AG04450 (cell line): ENCODE measurements around the gene FOXB2. TPM values are rescaled to one million over a fixed set of nuclear protein-coding genes. Genes with fewer than 3 reads are reported as not detected.

Source experiments
- CTCF ChIA-PET: fragments of 300-600, 350-600 bp; formaldehyde crosslinking; extraction: SDS; loops from one replicate; lab custom pipeline; 2022; ENCODE audit warnings: antibody characterized with exemption, inconsistent platforms; lab: Charles Lee
- POLR2A ChIA-PET: fragments of 350-600 bp; formaldehyde crosslinking; extraction: SDS; loops from one replicate; lab custom pipeline; 2021; ENCODE audit warnings: antibody characterized with exemption, inconsistent platforms; lab: Yijun Ruan, JAX
- DNase-seq: peaks from one replicate; pipeline ENCODE4 v3.0.0-alpha.2; 2011; ENCODE audit warnings: low read depth, low spot score
- H3K27ac ChIP-seq: one replicate; pipeline ENCODE4 v1.5.1; 2012; ENCODE audit warnings: low read depth, low read length, control low read depth
- H3K27me3 ChIP-seq: one replicate; pipeline ENCODE4 v1.6.0; 2012; ENCODE audit warnings: low read length; ENCODE audit not compliant: control insufficient read depth, insufficient read depth
- H3K4me3 ChIP-seq: 2 replicates; pipeline ENCODE4 v1.5.1; 2011; ENCODE audit warnings: mild to moderate bottlenecking, low read depth, low read length, control low read depth
- H3K9me3 ChIP-seq: 2 replicates; pipeline ENCODE4 v1.5.1; 2012; ENCODE audit warnings: low read length; ENCODE audit not compliant: control insufficient read depth, insufficient read depth
- CTCF ChIP-seq: IDR thresholded peaks from 2 replicates; pipeline ENCODE4 v1.5.1; 2011; ENCODE audit warnings: low read depth, low read length, control low read depth, inconsistent platforms
- polyA plus RNA-seq: library from polyadenylated mRNA; depleted of rRNA; stranded (reverse); fragments of >200 nt; gene quantifications from 2 replicates; pipeline ENCODE4 v1.2.3, GENCODE V29; 2011

The FOXB2 gene
- polyA plus RNA-seq, 1 experiment, result not detected

- ChIA-PET POLR2A (no interaction called here), CTCF (interaction anchor here (0.9 to 1.0 kb wide), 2 partner anchors 199 to 201 kb away, joined by 3 to 4 read pairs; no protein-coding TSS in a partner anchor)
These were observed 8.9 kb upstream of the FOXB2 start for GRCh38 chr9:77010527-77010926.

GRCh38 chr9:77011973-77012821, 7.3 kb upstream of the FOXB2 start:
- Histone ChIP-seq H3K27me3 (peaks cover 60% of the 10 kb centered on the region), H3K4me3 (peak overlapping the region; percentile 31), H3K9me3 (no peaks in the 10 kb centered on the region; the same call in 1 of the 2 replicates), H3K27ac (no peak overlapping the region)
- ChIA-PET CTCF (no interaction called here), POLR2A (no interaction called here)
- peak; percentile 71 for TF ChIP-seq CTCF
- no peak for DNase-seq

More at GRCh38 chr9:77010527-77010926, 8.9 kb upstream of the FOXB2 start:
- Histone ChIP-seq H3K27ac (no peak overlapping the region), H3K27me3 (peaks cover 43% of the 10 kb centered on the region), H3K9me3 (no peaks in the 10 kb centered on the region; the same call in 1 of the 2 replicates), H3K4me3 (no peak overlapping the region)
- TF ChIP-seq CTCF, result no peak
- DNase-seq, result no peak

- H3K9me3 ChIP-seq, result no peaks in the 10 kb centered on the region; the same call in 1 of the 2 replicates
- ChIA-PET POLR2A (no interaction called here), CTCF (interaction anchor here (1.2 kb wide), 1 partner anchor 149 kb away, joined by 3 read pairs; no protein-coding TSS in a partner anchor)
- TF ChIP-seq CTCF, result no peak
- H3K27ac ChIP-seq, result no peak overlapping the region
- peaks cover 71% of the 10 kb centered on the region for H3K27me3 ChIP-seq
- H3K4me3 ChIP-seq, result no peak overlapping the region
- DNase-seq, result no peak
These were observed 6.1 kb upstream of the FOXB2 start for GRCh38 chr9:77013206-77013931.

DNA sequence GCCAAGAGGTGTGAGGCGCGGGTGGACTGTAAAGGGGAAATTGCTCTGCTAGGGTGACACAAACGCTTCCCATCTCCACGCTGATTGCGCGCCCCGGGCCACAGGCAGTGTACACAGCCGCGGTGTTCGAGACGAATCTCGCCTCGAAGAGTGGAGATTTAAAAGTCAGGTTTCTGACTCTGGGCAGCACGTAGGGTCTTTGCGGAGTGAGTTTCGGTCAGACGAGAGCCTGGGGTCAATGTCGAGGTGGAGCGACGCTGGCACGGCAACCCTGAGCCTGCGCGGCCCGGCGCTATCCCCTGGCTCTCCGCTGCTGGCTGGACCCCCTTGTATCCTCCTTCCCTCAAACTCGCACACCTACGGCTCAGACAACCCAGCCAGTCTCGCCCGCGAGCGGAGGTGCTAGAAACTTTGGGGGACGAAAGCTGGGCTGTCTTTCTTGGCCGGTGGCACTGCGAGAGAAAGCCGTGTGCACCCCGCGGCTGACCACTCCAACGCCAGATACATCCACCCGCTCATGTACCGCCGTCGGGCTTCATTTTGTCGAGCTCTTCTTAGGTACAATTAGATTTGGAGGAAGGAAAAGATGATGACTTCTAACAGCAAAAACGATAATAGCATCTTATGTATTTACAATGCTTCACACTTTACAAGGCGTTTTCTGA, 5.4 kb upstream of the FOXB2 start:
- no peak for DNase-seq
- Histone ChIP-seq H3K4me3 (no peak overlapping the region), H3K9me3 (peaks cover 1% of the 10 kb centered on the region; the same call in 1 of the 2 replicates), H3K27ac (no peak overlapping the region), H3K27me3 (peaks cover 78% of the 10 kb centered on the region)
- TF ChIP-seq CTCF, result no peak
- CTCF ChIA-PET, result interaction anchor here (0.6 to 1.4 kb wide), 3 partner anchors 148 to 252 kb away, joined by 3 to 4 read pairs (median 3); no protein-coding TSS in a partner anchor
- POLR2A ChIA-PET, result no interaction called here
